ENCODE results near the gene PFKL.

DNA sequence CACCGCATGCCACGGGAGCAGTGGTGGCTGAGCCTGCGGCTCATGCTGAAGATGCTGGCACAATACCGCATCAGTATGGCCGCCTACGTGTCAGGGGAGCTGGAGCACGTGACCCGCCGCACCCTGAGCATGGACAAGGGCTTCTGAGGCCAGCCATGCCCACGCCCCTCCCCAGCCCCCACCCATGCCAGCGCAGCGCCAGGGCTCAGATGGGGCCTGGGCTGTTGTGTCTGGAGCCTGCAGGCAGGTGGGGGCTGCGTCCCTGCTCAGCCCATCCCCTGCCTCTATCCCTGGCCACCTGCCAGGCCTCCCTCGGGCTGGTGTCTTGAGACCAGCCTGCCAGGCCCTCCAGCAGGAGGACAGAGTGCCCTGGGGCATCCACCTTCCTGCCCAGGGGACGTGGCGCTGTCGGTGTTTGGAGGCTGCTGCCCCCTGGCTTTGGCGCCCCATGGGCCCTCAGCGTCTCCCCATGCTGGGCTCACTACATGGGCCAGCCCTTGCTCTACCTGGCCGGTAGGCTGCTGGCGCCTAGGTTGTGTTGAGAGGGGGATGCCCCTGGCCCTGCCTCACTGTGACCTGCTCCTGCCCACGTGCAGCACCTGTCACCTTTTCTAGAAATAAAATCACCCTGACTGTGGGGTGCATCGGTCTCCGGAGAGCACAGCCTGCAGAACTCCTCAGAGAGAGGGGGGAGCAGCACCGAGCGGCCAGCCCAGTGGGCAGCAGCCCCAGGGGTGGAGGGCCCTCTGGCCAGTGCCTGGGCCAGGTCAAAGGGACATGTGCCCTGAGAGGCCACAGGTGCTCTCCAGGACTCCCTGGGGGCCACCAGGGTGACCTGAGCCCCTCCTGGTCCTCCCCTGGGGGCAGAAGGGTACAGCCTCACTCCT, 27.1 kb downstream of the PFKL start:
- TF ChIP-seq POLR2A (IDR thresholded peaks at IDR 0.05; ENCODE audit: low read length) (no peak), GATA1 (IDR thresholded peaks at IDR 0.05; ENCODE audit: low read depth, low read length) (no peak)

All from erythroblast (primary cell).